ENCODE results near the gene SNX20.

- TF ChIP-seq, protein P1, sequence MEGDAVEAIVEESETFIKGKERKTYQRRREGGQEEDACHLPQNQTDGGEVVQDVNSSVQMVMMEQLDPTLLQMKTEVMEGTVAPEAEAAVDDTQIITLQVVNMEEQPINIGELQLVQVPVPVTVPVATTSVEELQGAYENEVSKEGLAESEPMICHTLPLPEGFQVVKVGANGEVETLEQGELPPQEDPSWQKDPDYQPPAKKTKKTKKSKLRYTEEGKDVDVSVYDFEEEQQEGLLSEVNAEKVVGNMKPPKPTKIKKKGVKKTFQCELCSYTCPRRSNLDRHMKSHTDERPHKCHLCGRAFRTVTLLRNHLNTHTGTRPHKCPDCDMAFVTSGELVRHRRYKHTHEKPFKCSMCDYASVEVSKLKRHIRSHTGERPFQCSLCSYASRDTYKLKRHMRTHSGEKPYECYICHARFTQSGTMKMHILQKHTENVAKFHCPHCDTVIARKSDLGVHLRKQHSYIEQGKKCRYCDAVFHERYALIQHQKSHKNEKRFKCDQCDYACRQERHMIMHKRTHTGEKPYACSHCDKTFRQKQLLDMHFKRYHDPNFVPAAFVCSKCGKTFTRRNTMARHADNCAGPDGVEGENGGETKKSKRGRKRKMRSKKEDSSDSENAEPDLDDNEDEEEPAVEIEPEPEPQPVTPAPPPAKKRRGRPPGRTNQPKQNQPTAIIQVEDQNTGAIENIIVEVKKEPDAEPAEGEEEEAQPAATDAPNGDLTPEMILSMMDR (IDR thresholded peaks at IDR 0.05) = no peak
- no peak for TF ChIP-seq POLR2A (IDR thresholded peaks at IDR 0.05)
These were observed 39.9 kb downstream of the SNX20 start for GRCh38 chr16:50640919-50641817.
